Smooth muscle cell (in vitro differentiated cells): Measurements from ENCODE around the gene RPH3AL. TPM values are rescaled to one million over a fixed set of nuclear protein-coding genes. Genes with fewer than 3 reads are reported as not detected.

Experiments used
- DNase-seq: peaks from one replicate; lab custom pipeline; 2025; ENCODE audit not compliant: unreplicated experiment; lab: John Stamatoyannopoulos, UW
- H2AFZ ChIP-seq: fragments of 200-600 bp; sonication (generic); 2 replicates; pipeline ENCODE4 v1.6.0; 2016; ENCODE audit warnings: antibody characterized with exemption, low read depth, mild to moderate bottlenecking
- H3F3A ChIP-seq: fragments of 200-600 bp; sonication (generic); 2 replicates; pipeline ENCODE4 v1.6.0; 2017; ENCODE audit warnings: antibody characterized with exemption, low read depth
- H3K27ac ChIP-seq: fragments of 200-600 bp; sonication (generic); 2 replicates; pipeline ENCODE4 v1.5.1; 2016; ENCODE audit warnings: low read depth, mild to moderate bottlenecking
- H3K27me3 ChIP-seq: fragments of 200-600 bp; sonication (generic); 2 replicates; pipeline ENCODE4 v1.6.1; 2016; ENCODE audit warnings: low read depth, mild to moderate bottlenecking
- H3K36me3 ChIP-seq: fragments of 200-600 bp; sonication (generic); 2 replicates; pipeline ENCODE4 v1.5.1; 2016; ENCODE audit warnings: low read depth
- H3K4me1 ChIP-seq: fragments of 200-600 bp; sonication (generic); 2 replicates; pipeline ENCODE4 v1.5.1; 2016; ENCODE audit warnings: low read depth
- H3K4me2 ChIP-seq: fragments of 200-600 bp; sonication (generic); 2 replicates; pipeline ENCODE4 v1.6.0; 2016; ENCODE audit warnings: mild to moderate bottlenecking
- H3K4me3 ChIP-seq: fragments of 200-600 bp; sonication (generic); 2 replicates; pipeline ENCODE4 v1.5.1; 2016; ENCODE audit warnings: mild to moderate bottlenecking
- H3K79me2 ChIP-seq: fragments of 200-600 bp; sonication (generic); 2 replicates; pipeline ENCODE4 v1.6.0; 2016; ENCODE audit warnings: low read depth, mild to moderate bottlenecking
- H3K9ac ChIP-seq: fragments of 200-600 bp; sonication (generic); 2 replicates; pipeline ENCODE4 v1.6.0; 2016; ENCODE audit warnings: low read depth
- H3K9me3 ChIP-seq: fragments of 200-600 bp; sonication (generic); replicated peaks from 2 replicates; pipeline ENCODE4 v1.5.1; 2016; ENCODE audit warnings: low read depth
- H4K20me1 ChIP-seq: fragments of 200-600 bp; sonication (generic); 2 replicates; pipeline ENCODE4 v1.6.0; 2016; ENCODE audit warnings: low read depth
- CTCF ChIP-seq: fragments of 200-600 bp; sonication (generic); IDR thresholded peaks from 2 replicates; pipeline ENCODE4 v1.5.1; 2017; ENCODE audit warnings: borderline replicate concordance, mild to moderate bottlenecking, antibody characterized with exemption; ENCODE audit not compliant: insufficient read depth, poor library complexity, severe bottlenecking
- WGBS: methylation state at CpG from one replicate; pipeline ENCODE4 v1.1.7; 2016; ENCODE audit warnings: low lambda C conversion rate; 5-methylcytosine and 5-hydroxymethylcytosine counted together
- polyA plus RNA-seq: library from polyadenylated mRNA; unstranded; fragments of >200 nt; fragmentation: Nextera tagmentation; extraction: Ambion mirVana; gene quantifications from 2 replicates; pipeline ENCODE4 v1.2.1, GENCODE V29; 2016
- total RNA-seq: library from RNA; depleted of rRNA; stranded (reverse); fragments of >200 nt; gene quantifications from 2 replicates; pipeline ENCODE4 v1.2.3, GENCODE V29; 2014

The RPH3AL gene
- total and polyA plus RNA-seq, 2 experiments from 2014 or later = 1.8 to 3.3 TPM

GRCh38 chr17:281365-281999 lies 71.1 kb downstream of the RPH3AL start:
- Histone ChIP-seq H3K27ac (no peak overlapping the region), H3K4me3 (no peak overlapping the region), H3K4me2 (no peak overlapping the region), H4K20me1 (no peaks in the 10 kb centered on the region), H2AFZ (no peak overlapping the region), H3F3A (no peaks in the 10 kb centered on the region), H3K79me2 (no peaks in the 10 kb centered on the region), H3K4me1 (peaks cover 4% of the 10 kb centered on the region), H3K9me3 (no peaks in the 10 kb centered on the region), H3K36me3 (no peaks in the 10 kb centered on the region), H3K27me3 (no peaks in the 10 kb centered on the region), H3K9ac (no peak overlapping the region)
- WGBS = 93% methylated on average over 21 of the region's 21 CpGs
- DNase-seq = no peak
- TF ChIP-seq CTCF = no peak

DNA sequence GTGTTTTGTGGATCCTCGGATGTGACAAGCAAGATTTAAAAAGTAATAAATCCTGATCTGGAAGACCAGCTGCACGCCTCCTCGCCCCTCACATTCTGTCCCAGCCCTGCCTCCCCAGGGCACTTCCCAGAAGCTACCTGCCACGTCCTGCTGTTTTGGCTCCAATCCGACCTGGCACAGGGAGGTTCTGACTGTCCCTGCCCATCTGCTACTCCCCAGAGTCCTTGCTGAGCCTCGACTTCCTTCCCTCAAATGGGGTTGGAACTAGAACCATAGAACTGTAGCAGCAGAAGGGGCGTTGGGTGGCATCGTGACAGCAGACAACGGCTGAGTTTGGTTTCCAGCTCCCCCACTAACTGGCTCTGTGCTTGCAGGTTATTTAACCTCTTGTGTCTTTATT lies 71.7 kb downstream of the RPH3AL start:
- Histone ChIP-seq H3K9ac (no peak overlapping the region), H4K20me1 (no peaks in the 10 kb centered on the region), H3K36me3 (no peaks in the 10 kb centered on the region), H2AFZ (no peak overlapping the region), H3K4me1 (peaks cover 4% of the 10 kb centered on the region), H3K4me3 (no peak overlapping the region), H3F3A (no peaks in the 10 kb centered on the region), H3K27ac (no peak overlapping the region), H3K27me3 (no peaks in the 10 kb centered on the region), H3K9me3 (no peaks in the 10 kb centered on the region), H3K79me2 (no peaks in the 10 kb centered on the region), H3K4me2 (no peak overlapping the region)
- 93% methylated on average over 9 of the region's 9 CpGs for WGBS
- no peak for TF ChIP-seq CTCF
- no peak for DNase-seq

GRCh38 chr17:280216-280615 lies 72.4 kb downstream of the RPH3AL start:
- H3K9me3 ChIP-seq = no peaks in the 10 kb centered on the region
- H2AFZ ChIP-seq = no peak overlapping the region
- H3K36me3 ChIP-seq = no peaks in the 10 kb centered on the region
- H3K4me2 ChIP-seq = peak overlapping the region; percentile 23
- H3K27ac ChIP-seq = peak overlapping the region; percentile 52
- DNase-seq = no peak
- H4K20me1 ChIP-seq = no peaks in the 10 kb centered on the region
- 42% methylated on average over 7 of the region's 7 CpGs for WGBS
- H3K4me3 ChIP-seq = no peak overlapping the region
- H3K4me1 ChIP-seq = peaks cover 4% of the 10 kb centered on the region
- H3K27me3 ChIP-seq = no peaks in the 10 kb centered on the region
- no peak overlapping the region for H3K9ac ChIP-seq
- TF ChIP-seq CTCF = no peak
- H3K79me2 ChIP-seq = no peaks in the 10 kb centered on the region
- H3F3A ChIP-seq = no peaks in the 10 kb centered on the region

DNA sequence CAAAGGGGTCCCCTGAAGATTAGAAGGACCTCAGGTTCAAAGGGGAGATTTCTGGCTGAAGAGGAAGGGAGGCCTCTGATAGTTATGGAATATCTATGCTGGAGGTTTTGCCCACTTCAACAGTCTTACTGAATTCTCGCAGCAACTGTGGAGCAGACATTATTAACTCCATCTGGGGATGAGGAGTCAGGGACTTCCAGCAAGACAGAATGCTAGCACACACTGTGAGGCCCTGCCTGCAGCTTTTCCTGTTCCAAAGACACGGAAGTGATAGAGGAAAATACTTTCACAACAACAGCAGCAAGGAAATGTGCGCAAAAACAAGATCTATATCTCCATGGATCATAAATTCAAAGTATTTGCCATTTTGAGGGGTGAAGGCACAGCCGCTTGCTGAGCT lies 72.8 kb downstream of the RPH3AL start:
- H3K27ac ChIP-seq = peak overlapping the region; percentile 52
- H3K27me3 ChIP-seq = no peaks in the 10 kb centered on the region
- no peaks in the 10 kb centered on the region for H3K36me3 ChIP-seq
- WGBS = 49% methylated on average over 4 of the region's 4 CpGs
- no peak overlapping the region for H2AFZ ChIP-seq
- H3K4me3 ChIP-seq = no peak overlapping the region
- H3K4me2 ChIP-seq = peak overlapping the region; percentile 23
- no peak for DNase-seq
- TF ChIP-seq CTCF = no peak
- no peaks in the 10 kb centered on the region for H4K20me1 ChIP-seq
- H3K79me2 ChIP-seq = no peaks in the 10 kb centered on the region
- H3K9me3 ChIP-seq = no peaks in the 10 kb centered on the region
- H3K9ac ChIP-seq = no peak overlapping the region
- peaks cover 4% of the 10 kb centered on the region for H3K4me1 ChIP-seq
- no peaks in the 10 kb centered on the region for H3F3A ChIP-seq
